ENCODE measurements around the gene HOXA6.

HOXA6 gene

GRCh38 chr7:27184337-27185012, 36.9 kb upstream of the HOXA6 start:
- no peak for DNase-seq

- no peak for DNase-seq
Observed at GRCh38 chr7:27183682-27184336, 36.2 kb upstream of the HOXA6 start.

GRCh38 chr7:27182861-27183681, 35.5 kb upstream of the HOXA6 start:
- no peak for DNase-seq

- no peak for DNase-seq
Observed at GRCh38 chr7:27182285-27182841, 34.8 kb upstream of the HOXA6 start.

- DNase-seq: no peak
Observed at GRCh38 chr7:27181795-27182275, 34.3 kb upstream of the HOXA6 start.

GRCh38 chr7:27180431-27181420, 33.2 kb upstream of the HOXA6 start:
- no peak for DNase-seq

- DNase-seq: no peak
Observed at GRCh38 chr7:27179503-27180430, 32.2 kb upstream of the HOXA6 start.

- DNase-seq: no peak
Observed at GRCh38 chr7:27179030-27179429, 31.5 kb upstream of the HOXA6 start.

- no peak for DNase-seq
Observed at GRCh38 chr7:27178366-27178765, 30.8 kb upstream of the HOXA6 start.

- DNase-seq: no peak
Observed at GRCh38 chr7:27177795-27178320, 30.3 kb upstream of the HOXA6 start.

- DNase-seq: no peak
Observed at GRCh38 chr7:27176962-27177794, 29.6 kb upstream of the HOXA6 start.

GRCh38 chr7:27176524-27176845, 28.9 kb upstream of the HOXA6 start:
- DNase-seq: no peak

- no peak for DNase-seq
Observed at GRCh38 chr7:27175626-27176523, 28.3 kb upstream of the HOXA6 start.

- no peak for DNase-seq
Observed at GRCh38 chr7:27174874-27175625, 27.5 kb upstream of the HOXA6 start.

GRCh38 chr7:27173956-27174873, 26.6 kb upstream of the HOXA6 start, which contains the start of gene HOXA10:
HOXA10 (minus strand) TSS chr7:27174320; CDS start chr7:27174306, 14 bp downstream.
- no peak for DNase-seq

GRCh38 chr7:27173511-27173955, 26.0 kb upstream of the HOXA6 start:
- no peak for DNase-seq

All from central memory CD4-positive, alpha-beta T cell (primary cell).